HepG2 (cell line): ENCODE measurements around the gene NLE1.

Experiments used
- CEBPB ChIP-seq: IDR thresholded peaks from 2 replicates; pipeline ENCODE4 v1.6.1; 2011; ENCODE audit warnings: low read depth, low read length, improper control_type of control experiment, borderline replicate concordance
- GZF1 ChIP-seq: sonication (generic); formaldehyde crosslinking; IDR thresholded peaks from 2 replicates; pipeline ENCODE4 v1.5.1; 2020; ENCODE audit warnings: mild to moderate bottlenecking, missing genetic modification reagents
- JUN ChIP-seq: sonication (generic); formaldehyde crosslinking; IDR thresholded peaks from 2 replicates; pipeline ENCODE4 v1.4.0; 2020; ENCODE audit warnings: mild to moderate bottlenecking, missing genetic modification reagents
- MEIS2 ChIP-seq: sonication (generic); formaldehyde crosslinking; IDR thresholded peaks from 2 replicates; pipeline ENCODE4 v1.9.0; 2021; ENCODE audit warnings: mild to moderate bottlenecking, missing genetic modification reagents
- NFKBIZ ChIP-seq: IDR thresholded peaks from 2 replicates; pipeline ENCODE4 v1.6.1; 2018; ENCODE audit warnings: missing genetic modification reagents, missing compliant biosample characterization
- POLR2AphosphoS5 ChIP-seq: IDR thresholded peaks from 2 replicates; pipeline ENCODE4 v1.6.1; 2012; ENCODE audit warnings: low read depth, low read length
- TAF1 ChIP-seq: sonication (generic); formaldehyde crosslinking; IDR thresholded peaks from 2 replicates; pipeline ENCODE4 v1.4.0; 2020; ENCODE audit warnings: missing genetic modification reagents
- ZMAT3 ChIP-seq: sonication (generic); formaldehyde crosslinking; conservative IDR thresholded peaks from 2 replicates; pipeline ENCODE4 v1.7.0; 2021; ENCODE audit warnings: missing genetic modification reagents
- ZNF501 ChIP-seq: sonication (generic); formaldehyde crosslinking; IDR thresholded peaks from 2 replicates; pipeline ENCODE4 v1.5.1; 2020; ENCODE audit warnings: mild to moderate bottlenecking, moderate library complexity, missing genetic modification reagents
- TF ChIP-seq, protein P1 (sequence below): sonication (generic); formaldehyde crosslinking; IDR thresholded peaks from 2 replicates; pipeline ENCODE4 v1.8.1; 2023; ENCODE audit warnings: mild to moderate bottlenecking, inconsistent platforms, moderate library complexity, missing genetic modification reagents, borderline replicate concordance
- TF ChIP-seq, protein P2 (sequence below): sonication (generic); formaldehyde crosslinking; IDR thresholded peaks from 2 replicates; pipeline ENCODE4 v1.5.0; 2020; ENCODE audit warnings: mild to moderate bottlenecking, missing genetic modification reagents, moderate library complexity

DNA sequence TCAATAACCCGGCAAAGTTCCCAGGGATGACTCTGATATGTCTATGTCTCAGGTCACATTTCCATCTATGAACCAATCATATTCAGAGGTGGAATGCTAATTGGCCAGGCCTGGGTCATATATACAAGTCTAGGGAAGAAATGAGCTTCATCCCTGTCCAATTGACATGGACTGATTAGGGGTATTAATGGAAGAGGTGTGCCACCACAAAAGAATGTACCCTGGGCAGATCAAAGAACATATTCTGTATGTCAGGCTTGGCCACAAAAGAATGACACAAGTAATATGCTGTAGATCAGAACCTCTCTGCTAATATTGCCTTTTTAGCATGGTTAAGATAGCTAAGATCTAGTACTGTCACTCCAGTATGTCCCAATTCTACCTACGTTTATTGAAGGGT, 45.4 kb upstream of the NLE1 start:
- TF ChIP-seq CEBPB (no peak), POLR2AphosphoS5 (no peak), MEIS2 (CRISPR knock-in tag) (no peak), ZNF501 (no peak), JUN (no peak), NFKBIZ (CRISPR knock-in tag) (no peak), TAF1 (CRISPR knock-in tag) (no peak), ZMAT3 (no peak), GZF1 (CRISPR knock-in tag) (no peak)
- TF ChIP-seq, protein P1, sequence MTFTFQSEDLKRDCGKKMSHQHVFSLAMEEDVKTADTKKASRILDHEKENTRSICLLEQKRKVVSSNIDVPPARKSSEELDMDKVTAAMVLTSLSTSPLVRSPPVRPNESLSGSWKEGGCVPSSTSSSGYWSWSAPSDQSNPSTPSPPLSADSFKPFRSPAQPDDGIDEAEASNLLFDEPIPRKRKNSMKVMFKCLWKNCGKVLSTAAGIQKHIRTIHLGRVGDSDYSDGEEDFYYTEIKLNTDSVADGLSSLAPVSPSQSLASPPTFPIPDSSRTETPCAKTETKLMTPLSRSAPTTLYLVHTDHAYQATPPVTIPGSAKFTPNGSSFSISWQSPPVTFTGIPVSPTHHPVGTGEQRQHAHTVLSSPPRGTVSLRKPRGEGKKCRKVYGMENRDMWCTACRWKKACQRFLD (CRISPR knock-in tag) = no peak
- TF ChIP-seq, protein P2, sequence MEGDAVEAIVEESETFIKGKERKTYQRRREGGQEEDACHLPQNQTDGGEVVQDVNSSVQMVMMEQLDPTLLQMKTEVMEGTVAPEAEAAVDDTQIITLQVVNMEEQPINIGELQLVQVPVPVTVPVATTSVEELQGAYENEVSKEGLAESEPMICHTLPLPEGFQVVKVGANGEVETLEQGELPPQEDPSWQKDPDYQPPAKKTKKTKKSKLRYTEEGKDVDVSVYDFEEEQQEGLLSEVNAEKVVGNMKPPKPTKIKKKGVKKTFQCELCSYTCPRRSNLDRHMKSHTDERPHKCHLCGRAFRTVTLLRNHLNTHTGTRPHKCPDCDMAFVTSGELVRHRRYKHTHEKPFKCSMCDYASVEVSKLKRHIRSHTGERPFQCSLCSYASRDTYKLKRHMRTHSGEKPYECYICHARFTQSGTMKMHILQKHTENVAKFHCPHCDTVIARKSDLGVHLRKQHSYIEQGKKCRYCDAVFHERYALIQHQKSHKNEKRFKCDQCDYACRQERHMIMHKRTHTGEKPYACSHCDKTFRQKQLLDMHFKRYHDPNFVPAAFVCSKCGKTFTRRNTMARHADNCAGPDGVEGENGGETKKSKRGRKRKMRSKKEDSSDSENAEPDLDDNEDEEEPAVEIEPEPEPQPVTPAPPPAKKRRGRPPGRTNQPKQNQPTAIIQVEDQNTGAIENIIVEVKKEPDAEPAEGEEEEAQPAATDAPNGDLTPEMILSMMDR (CRISPR knock-in tag) = no peak
